ENCODE results near the gene STK32C.

GRCh38 chr10:132293201-132293812, 14.4 kb downstream of the STK32C start:
- TF ChIP-seq POLR2A (IDR thresholded peaks at IDR 0.05) (no peak), EP300 (IDR thresholded peaks at IDR 0.05) (no peak), CTCF (IDR thresholded peaks at IDR 0.05) (no peak), POLR2AphosphoS5 (IDR thresholded peaks at IDR 0.05) (no peak)

Data from suprapubic skin (tissue), 4 donors.